Fibroblast of gingiva (primary cell): ENCODE measurements around the gene MAP3K10.

Experiments used
- DNase-seq: peaks from one replicate; pipeline ENCODE4 v3.0.0-alpha.2; 2011; ENCODE audit warnings: low read depth

MAP3K10 gene

DNA sequence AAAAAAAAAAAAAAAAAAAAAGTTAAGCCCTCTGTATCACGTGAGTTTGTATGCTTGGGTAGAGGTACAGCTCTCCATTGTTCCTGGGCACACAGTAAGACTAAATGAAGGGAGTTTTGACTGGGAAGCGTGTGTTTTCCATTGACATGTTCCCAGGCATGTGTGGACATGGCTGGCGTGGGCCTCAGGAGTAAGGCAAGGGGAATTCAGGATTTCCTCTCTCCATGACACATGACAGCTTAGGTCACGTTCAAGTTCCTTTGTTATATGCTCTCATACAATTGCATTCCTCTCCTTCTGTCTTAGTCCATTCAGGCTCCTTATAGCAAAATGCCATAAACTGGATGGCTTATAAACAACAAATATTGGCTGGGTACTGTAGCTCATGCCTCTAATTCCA lies 17.1 kb upstream of the MAP3K10 start:
- no peak for DNase-seq

DNA sequence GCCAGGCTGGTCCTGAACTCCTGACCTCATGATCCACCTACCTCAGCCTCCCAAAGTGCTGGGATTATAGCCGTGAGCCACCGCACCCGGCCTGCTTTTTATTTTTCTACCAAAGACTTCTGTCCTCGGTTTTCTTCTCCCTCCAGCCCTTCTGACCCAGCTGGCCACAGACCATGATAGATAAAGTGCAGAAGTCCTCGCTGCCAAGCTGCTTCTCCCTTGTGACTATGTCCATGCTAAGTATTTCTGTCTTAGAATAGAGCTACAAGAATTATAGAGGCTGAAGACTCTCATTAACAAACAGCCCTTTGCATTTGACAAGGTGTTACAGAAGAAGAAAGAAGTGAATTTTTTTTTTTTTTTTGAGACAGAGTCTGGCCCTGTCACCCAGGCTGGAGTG lies 15.4 kb upstream of the MAP3K10 start:
- DNase-seq: no peak

DNA sequence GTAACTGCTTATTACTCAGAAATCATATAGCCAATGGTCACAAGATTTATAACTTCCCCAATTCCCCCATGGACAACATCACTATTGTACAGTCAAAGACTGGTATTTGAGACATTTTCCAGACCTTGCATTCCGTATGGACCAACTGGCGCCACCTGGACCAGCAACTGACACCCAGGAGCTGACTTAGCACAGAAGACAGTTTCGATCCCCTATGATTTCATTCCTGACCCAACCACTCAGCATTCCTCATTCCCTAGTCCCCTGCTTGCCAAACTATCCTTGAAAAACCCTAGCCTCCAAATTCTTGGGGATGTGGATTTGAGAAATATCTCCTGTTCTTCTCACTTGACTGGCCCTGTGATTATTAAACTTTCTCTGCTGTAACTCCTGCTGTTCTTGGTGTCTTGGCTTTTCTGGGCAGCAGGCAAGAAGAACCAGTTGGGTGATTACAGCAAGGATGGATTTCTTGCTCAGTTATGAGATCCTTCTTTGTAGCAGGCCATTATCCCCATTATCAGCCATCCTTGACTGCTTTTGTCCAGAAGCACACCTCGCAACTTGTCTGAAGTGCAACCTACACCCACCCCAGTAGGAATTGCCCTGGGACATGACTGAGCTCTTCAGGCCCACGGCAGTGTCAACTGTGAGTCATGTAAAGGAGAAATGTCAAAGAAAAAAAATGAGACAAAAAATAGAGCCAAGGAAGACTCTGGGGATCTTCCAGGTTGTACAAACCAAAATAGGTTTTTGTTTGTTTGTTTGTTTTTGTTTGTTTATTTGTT lies 13.7 kb upstream of the MAP3K10 start:
- no peak for DNase-seq

DNA sequence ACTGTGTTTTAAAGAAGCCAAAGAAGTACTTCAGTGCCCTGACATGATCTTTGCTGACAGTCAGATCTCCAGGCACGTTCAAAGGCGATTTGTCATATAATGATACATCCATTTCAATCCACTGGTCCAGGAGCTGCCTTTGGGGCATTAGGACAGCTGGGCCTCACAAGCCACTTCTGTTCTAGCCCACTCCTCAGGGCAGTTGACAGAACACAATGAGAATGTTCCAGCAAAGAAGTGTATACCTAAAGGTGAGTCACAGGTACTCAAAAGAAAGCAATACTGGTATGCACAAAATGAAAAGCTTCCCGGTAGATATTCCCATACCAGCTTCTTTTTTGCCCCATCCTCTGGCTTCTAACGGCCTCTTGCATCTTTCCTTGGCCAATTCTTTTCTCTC lies 12.5 kb upstream of the MAP3K10 start:
- no peak for DNase-seq

DNA sequence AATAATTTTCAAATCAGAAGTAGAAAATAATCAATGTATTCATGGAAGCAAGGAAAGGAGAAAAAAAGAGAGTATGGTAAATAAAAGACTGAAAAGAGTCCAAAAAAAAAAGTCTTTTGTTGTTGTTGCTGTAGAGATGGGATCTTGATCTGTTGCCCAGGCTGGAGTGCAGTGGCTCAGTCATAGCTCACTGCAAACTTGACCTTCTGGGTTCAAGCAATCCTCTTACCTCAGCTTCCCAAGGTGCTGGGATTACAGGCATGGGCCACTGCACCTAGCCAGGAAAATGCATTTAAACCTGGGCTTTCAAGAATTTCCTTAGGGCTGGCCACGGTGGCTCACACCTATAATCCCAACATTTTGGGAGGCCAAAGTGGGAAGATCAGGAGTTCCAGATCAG lies 7.0 kb upstream of the MAP3K10 start:
- DNase-seq: no peak

DNA sequence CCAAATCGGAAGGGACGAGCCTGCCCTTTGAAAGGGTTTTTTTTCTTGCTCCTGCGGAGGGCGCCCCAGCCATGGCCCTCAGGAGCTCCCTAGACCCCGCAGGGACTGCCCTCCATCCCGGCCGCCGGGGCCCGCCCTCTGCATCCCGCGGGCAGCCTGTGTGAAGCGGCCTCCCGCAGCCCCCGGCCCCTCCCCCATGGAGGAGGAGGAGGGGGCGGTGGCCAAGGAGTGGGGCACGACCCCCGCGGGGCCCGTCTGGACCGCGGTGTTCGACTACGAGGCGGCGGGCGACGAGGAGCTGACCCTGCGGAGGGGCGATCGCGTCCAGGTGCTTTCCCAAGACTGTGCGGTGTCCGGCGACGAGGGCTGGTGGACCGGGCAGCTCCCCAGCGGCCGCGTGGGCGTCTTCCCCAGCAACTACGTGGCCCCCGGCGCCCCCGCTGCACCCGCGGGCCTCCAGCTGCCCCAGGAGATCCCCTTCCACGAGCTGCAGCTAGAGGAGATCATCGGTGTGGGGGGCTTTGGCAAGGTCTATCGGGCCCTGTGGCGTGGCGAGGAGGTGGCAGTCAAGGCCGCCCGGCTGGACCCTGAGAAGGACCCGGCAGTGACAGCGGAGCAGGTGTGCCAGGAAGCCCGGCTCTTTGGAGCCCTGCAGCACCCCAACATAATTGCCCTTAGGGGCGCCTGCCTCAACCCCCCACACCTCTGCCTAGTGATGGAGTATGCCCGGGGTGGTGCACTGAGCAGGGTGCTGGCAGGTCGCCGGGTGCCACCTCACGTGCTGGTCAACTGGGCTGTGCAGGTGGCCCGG lies 815 bp downstream of the MAP3K10 start:
- DNase-seq: no peak

DNA sequence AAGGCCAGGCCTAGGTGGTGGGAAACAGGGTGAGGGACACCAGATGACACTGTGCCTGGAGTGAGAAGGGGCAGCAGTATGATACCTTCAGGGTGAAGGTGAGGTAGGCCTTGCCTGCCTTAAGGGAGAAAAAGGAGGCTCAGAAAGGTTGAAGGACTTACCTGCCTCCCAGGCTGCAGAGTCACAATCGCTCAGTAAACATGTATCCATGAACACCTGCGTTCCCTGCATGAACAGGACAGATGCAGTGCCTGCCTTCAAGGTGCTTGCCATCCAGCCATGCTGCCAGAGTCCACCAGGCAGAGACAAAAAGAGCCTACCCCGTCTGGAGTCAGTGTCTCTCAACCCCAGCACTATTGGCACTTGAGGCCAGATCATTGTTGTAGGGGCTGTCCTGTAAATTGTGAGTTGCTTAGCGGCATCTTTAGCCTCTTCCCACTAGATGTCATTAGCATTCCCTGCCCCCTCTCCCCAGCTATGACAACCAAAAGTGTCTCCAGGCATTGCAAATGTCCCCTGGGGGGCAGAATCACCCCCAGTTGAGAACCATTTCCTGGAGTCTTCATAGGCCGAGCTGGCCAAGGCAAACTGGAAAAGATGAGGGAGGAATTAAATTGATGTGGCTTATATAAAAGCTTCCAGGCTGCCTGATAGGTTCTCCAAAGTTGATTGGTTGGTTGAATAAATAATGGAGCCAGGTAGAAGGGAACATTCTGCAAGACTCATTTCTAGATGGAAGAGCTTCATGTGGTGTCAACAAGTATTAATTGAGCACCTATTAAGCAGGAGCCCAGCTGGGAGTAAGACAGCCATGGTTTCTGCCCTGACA lies 1.7 kb downstream of the MAP3K10 start:
- DNase-seq: no peak

DNA sequence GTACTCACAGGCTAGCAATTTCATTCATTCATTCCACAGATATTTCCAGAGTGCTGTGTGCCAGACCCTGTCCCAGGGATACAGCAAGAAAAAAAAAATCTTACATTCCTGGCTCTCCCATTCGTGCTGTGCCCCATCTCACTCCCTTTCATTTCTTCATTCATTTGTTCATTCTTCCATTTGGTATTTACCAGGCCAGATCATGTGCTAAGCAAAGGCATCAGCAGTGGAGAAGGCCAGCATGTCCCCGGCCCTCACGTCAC lies 2.3 kb downstream of the MAP3K10 start:
- DNase-seq: no peak

DNA sequence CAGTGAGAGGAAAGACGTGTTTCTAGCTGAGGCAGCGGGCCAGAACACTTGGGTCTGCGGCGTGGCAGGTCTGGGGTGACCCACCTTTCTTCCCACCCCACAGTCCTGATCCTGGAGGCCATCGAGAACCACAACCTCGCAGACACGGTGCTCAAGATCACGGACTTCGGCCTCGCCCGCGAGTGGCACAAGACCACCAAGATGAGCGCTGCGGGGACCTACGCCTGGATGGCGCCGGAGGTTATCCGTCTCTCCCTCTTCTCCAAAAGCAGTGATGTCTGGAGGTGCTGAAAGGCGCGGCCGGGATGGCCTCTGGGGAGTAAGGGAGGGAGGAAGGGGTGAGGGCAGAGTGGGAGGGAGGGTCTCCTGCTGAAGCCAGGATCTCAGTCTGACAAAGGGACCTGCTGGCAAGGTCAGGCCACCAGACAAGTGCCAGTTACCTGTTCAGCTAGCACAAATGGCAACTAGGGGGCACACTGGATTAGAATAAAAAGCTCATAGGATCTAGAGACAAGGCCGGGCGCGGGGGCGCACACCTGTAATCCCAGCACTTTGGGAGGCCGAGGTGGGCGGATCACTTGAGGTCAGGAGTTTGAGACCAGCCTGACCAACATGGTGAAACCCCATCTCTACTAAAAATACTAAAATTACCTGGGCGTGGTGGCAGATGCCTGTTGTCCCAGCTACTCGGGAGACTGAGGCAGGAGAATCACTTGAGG lies 7.2 kb downstream of the MAP3K10 start:
- DNase-seq: no peak

DNA sequence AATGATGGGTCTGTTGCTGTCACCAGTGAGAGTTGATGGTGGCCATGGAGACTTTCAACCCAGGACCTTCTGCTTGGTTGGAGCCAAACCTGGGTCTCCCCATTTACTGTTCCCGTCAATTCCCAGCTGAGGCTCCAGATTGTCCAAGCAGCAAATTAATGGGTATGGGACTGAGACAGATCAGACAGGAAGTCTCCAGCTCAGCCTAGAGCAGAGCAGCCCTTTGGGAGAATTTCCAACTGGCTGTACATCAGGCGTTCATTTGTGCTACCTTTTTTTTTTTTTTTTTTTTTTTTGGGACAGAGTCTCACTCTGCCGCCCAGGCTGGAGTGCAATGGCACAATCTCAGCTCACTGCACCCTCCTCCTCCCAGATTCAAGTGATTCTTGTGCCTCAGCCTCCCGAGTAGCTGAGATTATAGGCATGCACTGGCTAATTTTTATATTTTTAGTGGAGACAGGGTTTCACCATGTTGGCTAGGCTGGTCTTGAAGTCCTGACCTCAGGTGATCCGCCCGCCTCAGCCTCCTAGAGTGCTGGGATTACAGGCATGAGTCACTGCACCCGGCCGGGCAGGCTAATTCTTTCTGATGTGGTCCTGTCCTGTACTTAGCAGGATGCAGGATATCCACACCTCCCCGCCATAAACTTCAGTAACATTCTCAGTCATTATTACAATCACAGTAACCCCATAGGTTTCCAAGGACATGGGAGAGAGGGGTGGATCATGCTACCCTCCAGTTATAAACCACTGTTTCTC lies 9.3 kb downstream of the MAP3K10 start:
- no peak for DNase-seq

DNA sequence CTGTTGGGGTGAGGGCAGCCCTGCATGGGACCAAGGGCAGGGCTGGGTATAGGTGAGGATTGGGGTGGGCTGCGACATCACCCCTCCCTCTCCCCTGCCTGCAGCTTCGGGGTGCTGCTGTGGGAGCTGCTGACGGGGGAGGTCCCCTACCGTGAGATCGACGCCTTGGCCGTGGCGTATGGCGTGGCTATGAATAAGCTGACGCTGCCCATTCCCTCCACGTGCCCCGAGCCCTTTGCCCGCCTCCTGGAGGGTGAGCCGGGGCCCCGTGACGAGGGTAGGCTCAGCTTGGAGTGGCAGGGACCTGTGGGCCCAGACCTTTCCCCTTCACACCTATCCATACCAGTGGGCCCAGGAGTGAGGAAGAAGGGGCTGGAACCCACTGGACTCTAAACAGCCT lies 13.2 kb downstream of the MAP3K10 start:
- DNase-seq: no peak

DNA sequence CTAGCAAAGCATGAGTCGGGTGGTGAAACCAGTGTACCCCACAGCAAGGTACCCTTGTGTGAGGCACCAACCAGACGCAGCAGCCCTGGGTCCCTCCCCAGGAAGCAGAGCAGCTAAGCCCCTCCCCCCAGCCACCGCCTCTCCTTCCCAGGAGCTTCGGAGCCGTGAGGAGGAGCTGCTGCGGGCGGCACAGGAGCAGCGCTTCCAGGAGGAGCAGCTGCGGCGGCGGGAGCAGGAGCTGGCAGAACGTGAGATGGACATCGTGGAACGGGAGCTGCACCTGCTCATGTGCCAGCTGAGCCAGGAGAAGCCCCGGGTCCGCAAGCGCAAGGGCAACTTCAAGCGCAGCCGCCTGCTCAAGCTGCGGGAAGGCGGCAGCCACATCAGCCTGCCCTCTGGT lies 14.5 kb downstream of the MAP3K10 start:
- DNase-seq: no peak

DNA sequence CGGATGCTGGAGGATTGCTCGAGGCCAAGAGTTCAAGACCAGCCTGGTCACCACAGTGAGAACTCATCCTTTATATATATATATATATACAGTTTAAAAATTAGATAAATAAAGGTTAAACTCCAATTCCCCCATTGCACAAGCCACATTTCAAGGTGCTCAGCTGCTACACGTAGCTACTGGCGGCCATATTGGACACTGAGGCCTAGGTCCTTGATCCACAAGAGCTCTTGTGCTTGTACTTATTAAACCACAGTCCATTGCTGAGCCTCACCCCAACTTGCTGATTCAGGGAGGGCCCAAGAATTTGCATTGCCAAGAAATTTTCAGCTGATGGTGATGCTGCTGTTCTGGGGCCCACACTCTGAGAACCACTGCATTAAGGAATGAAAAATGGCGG lies 17.4 kb downstream of the MAP3K10 start:
- no peak for DNase-seq

DNA sequence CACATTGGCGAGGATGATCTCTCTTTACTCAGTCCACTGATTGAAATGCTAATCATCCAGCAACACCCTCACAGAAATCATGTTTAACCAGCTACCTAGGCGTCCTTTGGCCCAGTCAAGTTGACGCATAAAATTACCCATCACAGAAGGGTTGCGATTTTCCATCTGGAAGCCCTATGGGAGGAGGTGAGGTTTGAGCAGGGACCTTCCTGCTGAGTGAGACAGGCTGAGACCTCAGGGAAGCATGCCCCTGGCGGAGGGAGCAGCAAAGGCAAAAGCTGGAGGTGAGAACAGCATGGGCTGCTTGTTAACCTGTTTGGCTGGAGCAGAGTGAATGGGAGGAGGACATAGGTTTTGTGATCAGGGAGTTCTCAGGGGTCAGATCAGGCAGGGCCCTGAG lies 19.7 kb downstream of the MAP3K10 start:
- DNase-seq: no peak

DNA sequence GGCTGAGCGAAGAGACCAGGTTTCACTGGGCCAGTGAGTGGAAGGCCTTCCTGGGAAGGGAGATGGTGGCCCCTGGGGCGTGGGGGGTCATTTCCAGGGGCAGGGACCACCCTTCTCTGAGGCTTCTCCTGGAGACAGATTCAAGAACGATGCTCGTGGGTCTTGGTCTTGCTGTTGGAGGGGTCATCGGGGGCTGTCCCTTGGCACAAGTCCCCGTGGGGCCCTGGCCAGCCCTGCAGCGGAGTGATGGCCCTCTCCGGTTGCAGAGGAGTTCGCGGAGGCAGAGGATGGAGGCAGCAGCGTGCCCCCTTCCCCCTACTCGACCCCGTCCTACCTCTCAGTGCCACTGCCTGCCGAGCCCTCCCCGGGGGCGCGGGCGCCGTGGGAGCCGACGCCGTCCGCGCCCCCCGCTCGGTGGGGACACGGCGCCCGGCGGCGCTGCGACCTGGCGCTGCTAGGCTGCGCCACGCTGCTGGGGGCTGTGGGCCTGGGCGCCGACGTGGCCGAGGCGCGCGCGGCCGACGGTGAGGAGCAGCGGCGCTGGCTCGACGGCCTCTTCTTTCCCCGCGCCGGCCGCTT lies 22.1 kb downstream of the MAP3K10 start:
- DNase-seq: no peak

DNA sequence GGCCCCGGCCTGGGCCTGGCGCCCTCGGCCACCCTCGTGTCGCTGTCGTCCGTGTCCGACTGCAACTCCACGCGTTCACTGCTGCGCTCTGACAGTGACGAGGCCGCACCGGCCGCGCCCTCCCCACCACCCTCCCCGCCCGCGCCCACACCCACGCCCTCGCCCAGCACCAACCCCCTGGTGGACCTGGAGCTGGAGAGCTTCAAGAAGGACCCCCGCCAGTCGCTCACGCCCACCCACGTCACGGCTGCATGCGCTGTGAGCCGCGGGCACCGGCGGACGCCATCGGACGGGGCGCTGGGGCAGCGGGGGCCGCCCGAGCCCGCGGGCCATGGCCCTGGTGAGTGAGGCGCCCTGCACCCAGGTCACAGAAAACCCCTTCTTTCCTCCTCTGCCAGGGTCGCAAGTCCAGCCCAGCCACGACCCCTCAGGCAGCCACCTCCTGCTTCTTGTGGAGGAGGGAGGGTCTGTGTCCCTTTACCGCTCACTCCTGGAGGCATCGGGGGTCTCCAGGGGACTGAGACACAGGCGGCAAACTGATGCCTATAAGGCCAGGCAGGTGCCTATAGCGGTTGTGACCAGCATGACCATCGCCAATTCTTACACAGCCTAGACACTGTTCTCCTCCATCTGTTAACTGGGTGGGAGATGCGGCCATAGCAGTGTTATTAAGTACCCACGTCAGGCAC lies 22.8 kb downstream of the MAP3K10 start:
- no peak for DNase-seq

DNA sequence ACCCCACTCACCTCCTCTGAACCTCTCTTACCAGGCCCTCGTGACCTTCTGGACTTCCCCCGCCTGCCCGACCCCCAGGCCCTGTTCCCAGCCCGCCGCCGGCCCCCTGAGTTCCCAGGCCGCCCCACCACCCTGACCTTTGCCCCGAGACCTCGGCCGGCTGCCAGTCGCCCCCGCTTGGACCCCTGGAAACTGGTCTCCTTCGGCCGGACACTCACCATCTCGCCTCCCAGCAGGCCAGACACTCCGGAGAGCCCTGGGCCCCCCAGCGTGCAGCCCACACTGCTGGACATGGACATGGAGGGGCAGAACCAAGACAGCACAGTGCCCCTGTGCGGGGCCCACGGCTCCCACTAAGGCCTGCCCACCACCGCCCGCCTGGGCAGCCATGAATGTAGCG lies 23.7 kb downstream of the MAP3K10 start:
- no peak for DNase-seq

DNA sequence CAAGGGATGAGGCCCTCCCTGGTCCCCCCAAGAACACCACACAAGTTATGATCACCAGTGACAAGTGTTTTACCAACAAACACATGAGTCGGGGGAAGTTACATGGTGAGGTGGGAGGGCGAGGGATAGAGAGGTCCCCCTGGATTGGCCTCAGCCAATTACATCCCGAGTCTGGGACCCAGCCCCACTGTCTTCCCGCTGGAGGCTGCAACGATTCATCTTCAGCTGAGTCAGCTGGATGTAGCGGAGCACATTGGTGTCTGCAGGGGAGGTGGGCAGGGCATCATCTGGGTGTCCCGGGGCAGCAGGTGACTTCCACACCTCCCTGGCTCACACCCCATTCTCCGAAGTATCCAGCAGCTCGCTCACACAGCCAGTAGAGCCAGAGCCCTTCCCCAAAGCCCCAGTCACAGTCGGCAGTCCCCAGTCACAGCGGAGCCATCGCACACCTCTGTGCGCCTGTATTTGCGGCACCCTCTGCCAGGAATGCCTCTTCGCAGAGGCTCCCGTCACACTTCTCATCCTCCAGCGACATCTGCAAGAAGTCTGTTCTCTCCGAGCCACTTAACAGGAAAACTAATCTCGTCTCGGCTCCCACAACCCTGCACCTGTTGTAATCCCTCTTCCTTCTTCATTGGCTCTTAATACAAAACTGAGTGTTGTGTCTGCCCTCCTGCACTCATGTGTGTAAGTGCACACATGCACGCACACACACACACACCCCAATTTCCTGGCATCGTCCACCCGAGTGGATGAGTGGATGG lies 25.0 kb downstream of the MAP3K10 start:
- DNase-seq: no peak

DNA sequence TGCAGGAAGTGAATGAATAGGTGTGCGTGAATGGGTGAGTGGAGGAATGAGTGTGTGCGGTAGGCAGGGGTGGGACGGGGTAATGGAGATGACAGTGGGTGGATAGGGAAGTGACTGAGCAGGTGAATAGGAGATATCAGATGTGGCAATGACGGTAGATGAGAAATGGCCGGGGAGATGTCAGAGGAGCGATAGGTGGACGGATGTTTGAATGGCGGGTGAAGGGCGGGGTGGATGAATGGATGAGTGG lies 25.5 kb downstream of the MAP3K10 start:
- no peak for DNase-seq
